ENCODE measurements around the gene YAP1. TPM values are rescaled to one million over a fixed set of nuclear protein-coding genes. Genes with fewer than 3 reads are reported as not detected.

The YAP1 gene
- polyA plus RNA-seq, 1 donor from 2014 or later = 0.46 TPM

DNA sequence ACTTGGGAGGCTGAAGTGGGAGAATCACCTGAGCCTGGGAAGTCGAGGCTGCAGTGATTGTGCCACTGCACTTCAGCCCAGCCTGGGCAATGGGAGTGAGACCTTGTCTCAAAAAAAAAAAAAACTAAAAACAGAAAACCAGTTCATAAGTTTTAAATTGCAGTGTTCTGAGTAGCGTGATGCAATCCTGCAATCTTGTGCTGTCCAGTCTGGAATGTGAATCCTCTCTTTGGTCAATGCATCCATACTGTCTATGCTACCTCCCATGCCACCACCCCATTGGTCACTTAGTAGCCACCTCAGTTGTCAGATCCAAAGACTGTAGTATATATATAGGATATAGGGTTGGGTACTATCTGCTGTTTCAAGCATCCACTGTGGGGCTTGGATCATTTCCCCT, 11.1 kb downstream of the YAP1 start:
- H3K27me3 ChIP-seq (ENCODE audit: insufficient read depth, low read depth, low read length) = no peaks in the 10 kb centered on the region
- TF ChIP-seq REST (IDR thresholded peaks at IDR 0.05; ENCODE audit: borderline replicate concordance) = no peak
- TF ChIP-seq POLR2AphosphoS5 (IDR thresholded peaks at IDR 0.05) = no peak
- TF ChIP-seq MXI1 (conservative IDR thresholded peaks at IDR 0.05; ENCODE audit: poor library complexity, severe bottlenecking) = no peak
- TF ChIP-seq RAD21 (conservative IDR thresholded peaks at IDR 0.05) = no peak
- no peak for TF ChIP-seq TAF1 (IDR thresholded peaks at IDR 0.05; ENCODE audit: low read depth)
- no peak for TF ChIP-seq CTCF (IDR thresholded peaks at IDR 0.05; ENCODE audit: poor library complexity, severe bottlenecking)
- TF ChIP-seq EZH2 (IDR thresholded peaks at IDR 0.05; ENCODE audit: borderline replicate concordance, insufficient read depth, low read length, poor library complexity, severe bottlenecking) = no peak
- TF ChIP-seq SMC3 (conservative IDR thresholded peaks at IDR 0.05; ENCODE audit: poor library complexity) = no peak
- no peak for TF ChIP-seq EP300 (conservative IDR thresholded peaks at IDR 0.05; ENCODE audit: poor library complexity, severe bottlenecking)
- H3K27ac ChIP-seq (ENCODE audit: low read length) = no peak overlapping the region
- H3K9ac ChIP-seq (ENCODE audit: low read length) = no peak overlapping the region
- H3K4me2 ChIP-seq (ENCODE audit: low read length) = no peak overlapping the region
- H3K9me2 ChIP-seq (ENCODE audit: insufficient read depth, low read length) = no peaks in the 10 kb centered on the region
- H2AFZ ChIP-seq (ENCODE audit: low read depth, low read length) = no peak overlapping the region
- no peaks in the 10 kb centered on the region for H3K36me3 ChIP-seq (ENCODE audit: insufficient read depth, low read length)
- H3K4me3 ChIP-seq (ENCODE audit: low read length) = no peak overlapping the region
- H3K79me2 ChIP-seq (replicated peaks; ENCODE audit: insufficient read depth, low read length) = peaks cover 19% of the 10 kb centered on the region
- no peaks in the 10 kb centered on the region for H3F3A ChIP-seq (ENCODE audit: insufficient read depth, low read length, poor library complexity, severe bottlenecking)
- H3K9me3 ChIP-seq (ENCODE audit: low read length) = no peaks in the 10 kb centered on the region
- H4K20me1 ChIP-seq (ENCODE audit: insufficient read depth) = no peaks in the 10 kb centered on the region

- no peaks in the 10 kb centered on the region for H3K27me3 ChIP-seq (ENCODE audit: insufficient read depth, low read depth, low read length)
- H3K4me2 ChIP-seq (ENCODE audit: low read length) = no peak overlapping the region
- no peaks in the 10 kb centered on the region for H3K9me3 ChIP-seq (ENCODE audit: low read length)
- TF ChIP-seq EZH2 (IDR thresholded peaks at IDR 0.05; ENCODE audit: borderline replicate concordance, insufficient read depth, low read length, poor library complexity, severe bottlenecking) (no peak), CTCF (IDR thresholded peaks at IDR 0.05; ENCODE audit: poor library complexity, severe bottlenecking) (no peak), REST (IDR thresholded peaks at IDR 0.05; ENCODE audit: borderline replicate concordance) (no peak), SMC3 (conservative IDR thresholded peaks at IDR 0.05; ENCODE audit: poor library complexity) (no peak), POLR2AphosphoS5 (IDR thresholded peaks at IDR 0.05) (no peak), RAD21 (conservative IDR thresholded peaks at IDR 0.05) (no peak), MXI1 (conservative IDR thresholded peaks at IDR 0.05; ENCODE audit: poor library complexity, severe bottlenecking) (no peak), EP300 (conservative IDR thresholded peaks at IDR 0.05; ENCODE audit: poor library complexity, severe bottlenecking) (no peak), TAF1 (IDR thresholded peaks at IDR 0.05; ENCODE audit: low read depth) (no peak)
- H3F3A ChIP-seq (ENCODE audit: insufficient read depth, low read length, poor library complexity, severe bottlenecking) = no peaks in the 10 kb centered on the region
- peaks cover 14% of the 10 kb centered on the region for H3K79me2 ChIP-seq (replicated peaks; ENCODE audit: insufficient read depth, low read length)
- H3K9me2 ChIP-seq (ENCODE audit: insufficient read depth, low read length) = no peaks in the 10 kb centered on the region
- no peak overlapping the region for H3K4me3 ChIP-seq (ENCODE audit: low read length)
- no peak overlapping the region for H2AFZ ChIP-seq (ENCODE audit: low read depth, low read length)
- H3K9ac ChIP-seq (ENCODE audit: low read length) = no peak overlapping the region
- no peaks in the 10 kb centered on the region for H3K36me3 ChIP-seq (ENCODE audit: insufficient read depth, low read length)
- no peaks in the 10 kb centered on the region for H4K20me1 ChIP-seq (ENCODE audit: insufficient read depth)
- no peak overlapping the region for H3K27ac ChIP-seq (ENCODE audit: low read length)
Observed at GRCh38 chr11:102134597-102134996, 24.4 kb downstream of the YAP1 start.
